Osteoblast (primary cell): ENCODE data around the gene GSTK1. TPM values are rescaled to one million over a fixed set of nuclear protein-coding genes. Genes with fewer than 3 reads are reported as not detected.
"Not testable (repeated sequence)": the region's sequence is repeated elsewhere in the genome, so short reads cannot be mapped to it uniquely, and the experiment has no call there.

Experiments
- DNase-seq: peaks from one replicate; pipeline ENCODE4 v3.0.0; 2011; ENCODE audit warnings: low spot score, mixed read lengths; ENCODE audit not compliant: insufficient read length; ENCODE audit errors: missing footprints
- H2AFZ ChIP-seq: 2 replicates; pipeline ENCODE4 v1.6.0; 2011; ENCODE audit warnings: mild to moderate bottlenecking, low read length
- H3K27ac ChIP-seq: 2 replicates; pipeline ENCODE4 v1.5.1; 2011; ENCODE audit warnings: mild to moderate bottlenecking, low read depth, low read length, moderate library complexity
- H3K27me3 ChIP-seq: 2 replicates; pipeline ENCODE4 v1.6.0; 2012; ENCODE audit warnings: mild to moderate bottlenecking, control low read depth, inconsistent platforms, low read length, moderate library complexity; ENCODE audit not compliant: insufficient read depth
- H3K36me3 ChIP-seq: 2 replicates; pipeline ENCODE4 v1.5.1; 2011; ENCODE audit warnings: mild to moderate bottlenecking, low read length, control low read depth, moderate library complexity; ENCODE audit not compliant: insufficient read depth
- H3K4me1 ChIP-seq: 2 replicates; pipeline ENCODE4 v1.5.1; 2011; ENCODE audit warnings: mild to moderate bottlenecking, low read length, control low read depth, moderate library complexity; ENCODE audit not compliant: insufficient read depth
- H3K4me2 ChIP-seq: 2 replicates; pipeline ENCODE4 v1.6.0; 2011; ENCODE audit warnings: mild to moderate bottlenecking, low read length; ENCODE audit not compliant: insufficient read depth
- H3K4me3 ChIP-seq: fragments of 200-600 bp; sonication (generic); 3 replicates; pipeline ENCODE4 v1.5.1; 2012; ENCODE audit warnings: mild to moderate bottlenecking, low read length, inconsistent platforms; ENCODE audit not compliant: insufficient read depth
- H3K79me2 ChIP-seq: 2 replicates; pipeline ENCODE4 v1.6.0; 2012; ENCODE audit warnings: mild to moderate bottlenecking, low read length, control low read depth, inconsistent platforms; ENCODE audit not compliant: insufficient read depth
- H3K9me3 ChIP-seq: 2 replicates; pipeline ENCODE4 v1.5.1; 2011; ENCODE audit warnings: low read depth, low read length, control low read depth
- H4K20me1 ChIP-seq: 2 replicates; pipeline ENCODE4 v1.6.0; 2012; ENCODE audit warnings: mild to moderate bottlenecking, low read length, control low read depth; ENCODE audit not compliant: insufficient read depth
- total RNA-seq: library from RNA; depleted of rRNA; stranded (reverse); fragments of >200 nt; gene quantifications from 2 replicates; pipeline ENCODE4 v1.2.3, GENCODE V29; 2012
- TF ChIP-seq, protein P1 (sequence below): IDR thresholded peaks from 2 replicates; pipeline ENCODE4 v1.5.1; 2011; ENCODE audit warnings: mild to moderate bottlenecking, low read depth, low read length, moderate library complexity; ENCODE audit errors: extremely low read depth

Gene GSTK1
- total RNA-seq, 1 donor, result 99.9 TPM

DNA sequence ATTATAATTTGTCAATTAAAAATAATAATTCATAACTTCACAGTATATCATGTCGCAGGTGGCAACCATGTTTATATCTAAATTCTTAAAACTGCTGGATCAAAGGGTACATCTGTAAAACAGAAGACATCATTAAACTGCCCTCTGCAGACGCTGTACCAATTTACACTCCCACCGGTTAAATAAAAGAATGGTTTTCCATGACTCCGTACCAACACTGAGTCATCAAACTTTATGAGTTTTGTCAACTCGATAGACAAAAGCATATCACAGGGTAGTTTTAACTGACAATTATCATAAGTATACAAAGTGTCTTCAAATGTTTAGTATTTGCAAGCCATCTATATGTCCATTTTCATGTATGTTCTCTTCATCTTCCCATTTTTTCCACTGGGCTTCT lies 5.7 kb upstream of the GSTK1 start:
- no peak for DNase-seq
- no peak overlapping the region for H3K4me3 ChIP-seq
- no peaks in the 10 kb centered on the region for H3K36me3 ChIP-seq
- no peak overlapping the region for H3K4me2 ChIP-seq
- H3K9me3 ChIP-seq, result no peaks in the 10 kb centered on the region
- TF ChIP-seq, protein P1, sequence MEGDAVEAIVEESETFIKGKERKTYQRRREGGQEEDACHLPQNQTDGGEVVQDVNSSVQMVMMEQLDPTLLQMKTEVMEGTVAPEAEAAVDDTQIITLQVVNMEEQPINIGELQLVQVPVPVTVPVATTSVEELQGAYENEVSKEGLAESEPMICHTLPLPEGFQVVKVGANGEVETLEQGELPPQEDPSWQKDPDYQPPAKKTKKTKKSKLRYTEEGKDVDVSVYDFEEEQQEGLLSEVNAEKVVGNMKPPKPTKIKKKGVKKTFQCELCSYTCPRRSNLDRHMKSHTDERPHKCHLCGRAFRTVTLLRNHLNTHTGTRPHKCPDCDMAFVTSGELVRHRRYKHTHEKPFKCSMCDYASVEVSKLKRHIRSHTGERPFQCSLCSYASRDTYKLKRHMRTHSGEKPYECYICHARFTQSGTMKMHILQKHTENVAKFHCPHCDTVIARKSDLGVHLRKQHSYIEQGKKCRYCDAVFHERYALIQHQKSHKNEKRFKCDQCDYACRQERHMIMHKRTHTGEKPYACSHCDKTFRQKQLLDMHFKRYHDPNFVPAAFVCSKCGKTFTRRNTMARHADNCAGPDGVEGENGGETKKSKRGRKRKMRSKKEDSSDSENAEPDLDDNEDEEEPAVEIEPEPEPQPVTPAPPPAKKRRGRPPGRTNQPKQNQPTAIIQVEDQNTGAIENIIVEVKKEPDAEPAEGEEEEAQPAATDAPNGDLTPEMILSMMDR, result no peak
- no peaks in the 10 kb centered on the region for H4K20me1 ChIP-seq
- H3K27me3 ChIP-seq, result no peaks in the 10 kb centered on the region
- no peaks in the 10 kb centered on the region for H3K79me2 ChIP-seq
- H3K27ac ChIP-seq, result no peak overlapping the region
- no peaks in the 10 kb centered on the region for H3K4me1 ChIP-seq
- no peak overlapping the region for H2AFZ ChIP-seq

DNA sequence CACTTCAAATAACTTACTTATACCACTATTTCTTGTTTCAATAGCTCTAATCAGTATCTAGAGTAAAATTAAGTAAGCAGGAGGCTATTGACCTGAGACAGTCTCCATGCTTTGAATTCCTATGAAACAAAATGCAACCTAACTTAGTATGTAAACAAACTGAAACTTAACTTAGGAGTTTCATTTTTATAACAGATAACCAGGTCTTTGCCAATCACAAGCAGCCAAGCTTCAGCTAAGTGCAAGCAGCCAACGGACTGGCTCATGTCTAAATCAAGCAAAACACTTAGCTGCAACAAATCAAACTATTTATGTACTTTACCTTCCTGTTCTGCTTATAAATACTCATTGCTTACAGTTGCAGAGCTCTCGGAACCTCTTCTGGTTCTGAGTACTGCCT lies 4.4 kb upstream of the GSTK1 start:
- no peaks in the 10 kb centered on the region for H3K9me3 ChIP-seq
- H3K27me3 ChIP-seq, result no peaks in the 10 kb centered on the region
- peaks cover 6% of the 10 kb centered on the region for H3K79me2 ChIP-seq
- H2AFZ ChIP-seq, result peak overlapping the region; percentile 54
- H3K36me3 ChIP-seq, result no peaks in the 10 kb centered on the region
- H4K20me1 ChIP-seq, result no peaks in the 10 kb centered on the region
- H3K27ac ChIP-seq, result no peak overlapping the region
- H3K4me3 ChIP-seq, result no peak overlapping the region
- TF ChIP-seq, protein P1, result no peak
- H3K4me2 ChIP-seq, result peak overlapping the region; percentile 13
- H3K4me1 ChIP-seq, result no peaks in the 10 kb centered on the region
- DNase-seq, result peak; percentile 66

DNA sequence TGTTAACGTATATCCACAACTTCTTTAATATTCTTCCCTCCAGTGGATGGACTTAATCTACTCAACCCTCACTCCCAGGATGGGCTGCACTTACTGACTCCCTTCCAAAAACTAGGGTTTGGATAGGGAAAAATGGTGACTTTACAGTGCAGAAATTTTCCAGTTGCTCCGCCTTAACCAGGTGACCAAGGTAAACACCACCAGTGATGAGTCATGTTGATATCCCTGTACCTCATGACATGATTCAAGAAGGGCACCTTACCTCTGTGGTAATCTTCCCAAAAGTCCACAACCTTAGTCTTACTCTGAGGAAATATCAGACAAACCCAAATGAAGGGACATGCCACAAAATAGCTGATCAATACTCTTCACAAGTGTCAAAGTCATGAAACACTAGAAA lies 3.5 kb upstream of the GSTK1 start:
- Histone ChIP-seq H3K4me1 (no peaks in the 10 kb centered on the region), H3K27ac (no peak overlapping the region), H3K4me3 (no peak overlapping the region), H3K9me3 (no peaks in the 10 kb centered on the region), H3K4me2 (no peak overlapping the region), H3K79me2 (peaks cover 15% of the 10 kb centered on the region), H3K36me3 (no peaks in the 10 kb centered on the region), H4K20me1 (no peaks in the 10 kb centered on the region), H2AFZ (no peak overlapping the region), H3K27me3 (no peaks in the 10 kb centered on the region)
- no peak for DNase-seq
- TF ChIP-seq, protein P1, result no peak

DNA sequence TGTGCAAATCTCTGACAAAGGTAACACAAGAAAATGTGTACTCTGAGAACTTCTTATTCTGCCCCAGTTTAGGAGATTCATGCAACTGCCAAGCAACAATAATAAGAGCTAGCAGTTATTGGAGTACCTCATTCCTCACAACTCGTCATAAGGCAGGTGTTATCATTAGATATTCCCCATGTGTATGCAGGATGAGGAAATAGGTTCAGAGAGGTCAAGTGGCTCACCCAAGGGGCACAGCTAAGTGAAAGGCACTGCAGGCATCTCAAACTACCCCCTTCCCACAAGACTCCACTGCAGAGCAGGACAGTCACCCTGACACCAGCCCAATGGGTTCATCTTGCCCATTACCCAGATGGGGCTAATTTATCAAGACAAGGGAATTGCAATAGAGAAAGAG lies 1.3 kb upstream of the GSTK1 start:
- Histone ChIP-seq H4K20me1 (no peaks in the 10 kb centered on the region), H3K27me3 (no peaks in the 10 kb centered on the region)

DNA sequence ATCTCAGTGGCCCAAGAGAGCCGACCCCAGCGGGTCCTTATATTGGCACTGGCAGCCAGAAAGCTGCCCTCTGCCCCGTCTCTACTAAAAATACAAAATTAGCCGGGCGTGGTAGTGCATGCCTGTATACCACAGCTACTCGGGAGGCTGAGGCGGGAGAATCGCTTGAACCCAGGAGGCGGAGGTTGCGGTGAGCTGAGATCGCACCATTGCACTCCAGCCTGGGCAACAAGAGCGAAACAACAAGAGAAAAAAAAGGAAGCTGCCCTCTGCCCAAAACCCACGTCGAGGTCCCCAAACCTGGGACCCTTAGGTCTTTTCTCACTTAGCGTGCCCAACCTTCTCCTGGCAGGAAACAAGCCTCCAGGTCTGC lies 941 bp downstream of the GSTK1 start:
- H3K36me3 ChIP-seq, result peaks cover 17% of the 10 kb centered on the region
- not testable (repeated sequence) for H3K4me1 ChIP-seq, H4K20me1 ChIP-seq, DNase-seq, H3K9me3 ChIP-seq, H3K27me3 ChIP-seq
- peaks cover 15% of the 10 kb centered on the region for H3K79me2 ChIP-seq
- H3K27ac ChIP-seq, result peak overlapping the region; percentile 76
- peak overlapping the region; percentile 98 for H3K4me2 ChIP-seq
- peak overlapping the region; percentile 99 for H3K4me3 ChIP-seq
- H2AFZ ChIP-seq, result peak overlapping the region; percentile 98

More for the DNA sequence above, 1.3 kb upstream of the GSTK1 start:
- H3K4me3 ChIP-seq, result no peak overlapping the region
- no peaks in the 10 kb centered on the region for H3K36me3 ChIP-seq
- H3K9me3 ChIP-seq, result no peaks in the 10 kb centered on the region
- H3K4me1 ChIP-seq, result no peaks in the 10 kb centered on the region
- TF ChIP-seq, protein P1, result no peak
- DNase-seq, result no peak
- H3K79me2 ChIP-seq, result peaks cover 15% of the 10 kb centered on the region
- no peak overlapping the region for H3K4me2 ChIP-seq
- H3K27ac ChIP-seq, result no peak overlapping the region
- H2AFZ ChIP-seq, result no peak overlapping the region
